DMS79 treated with DMSO at 0.1 percent for 48 hours (cell line): ENCODE results near the gene DCTN3.
A peak's percentile ranks its signal among the peaks of the same experiment; 100 is the strongest.

ENCODE experiments used
- DNase-seq: peaks from one replicate; lab custom pipeline; 2025; lab: John Stamatoyannopoulos, UW

Gene DCTN3

GRCh38 chr9:34590381-34591247 is 29.7 kb downstream of the DCTN3 start:
- DNase-seq = no peak

GRCh38 chr9:34589636-34590380 is 30.5 kb downstream of the DCTN3 start, which contains the start of gene CNTFR:
Gene CNTFR (minus strand): TSS chr9:34589724. CDS start chr9:34568981, 20,743 bp downstream.
- peak; percentile 51 for DNase-seq

- DNase-seq = peak; percentile 61
Observed at GRCh38 chr9:34588671-34589635, 31.3 kb downstream of the DCTN3 start.

- DNase-seq = no peak
Observed at GRCh38 chr9:34587271-34587670, 33.0 kb downstream of the DCTN3 start.

GRCh38 chr9:34585946-34586669 is 34.2 kb downstream of the DCTN3 start:
- DNase-seq = no peak

GRCh38 chr9:34584970-34585369 is 35.3 kb downstream of the DCTN3 start:
- no peak for DNase-seq

GRCh38 chr9:34582787-34583186 is 37.5 kb downstream of the DCTN3 start:
- DNase-seq = no peak

- no peak for DNase-seq
Observed at GRCh38 chr9:34581318-34581717, 39.0 kb downstream of the DCTN3 start.

GRCh38 chr9:34580358-34580757 is 39.9 kb downstream of the DCTN3 start:
- DNase-seq = no peak

GRCh38 chr9:34579808-34580163 is 40.5 kb downstream of the DCTN3 start:
- DNase-seq = no peak

GRCh38 chr9:34579104-34579807 is 41.0 kb downstream of the DCTN3 start:
- DNase-seq = no peak

GRCh38 chr9:34578241-34579103 is 41.8 kb downstream of the DCTN3 start:
- peak; percentile 36 for DNase-seq

- peak; percentile 16 for DNase-seq
Observed at GRCh38 chr9:34577400-34578240, 42.7 kb downstream of the DCTN3 start.

- DNase-seq = no peak
Observed at GRCh38 chr9:34576597-34577399, 43.5 kb downstream of the DCTN3 start.

- DNase-seq = no peak
Observed at GRCh38 chr9:34575862-34576596, 44.3 kb downstream of the DCTN3 start.

GRCh38 chr9:34575241-34575640 is 45.1 kb downstream of the DCTN3 start:
- no peak for DNase-seq

- no peak for DNase-seq
Observed at GRCh38 chr9:34574571-34574970, 45.7 kb downstream of the DCTN3 start.
